EL (cell line): Measurements from ENCODE around the gene CHRNG.
"Not testable (repeated sequence)": the region's sequence is repeated elsewhere in the genome, so short reads cannot be mapped to it uniquely, and the experiment has no call there.

Experiments
- DNase-seq: peaks from one replicate; pipeline ENCODE4 v3.0.0-alpha.2; 2016

The CHRNG gene

GRCh38 chr2:232529806-232530547 is 9.5 kb upstream of the CHRNG start:
- no peak for DNase-seq

DNA sequence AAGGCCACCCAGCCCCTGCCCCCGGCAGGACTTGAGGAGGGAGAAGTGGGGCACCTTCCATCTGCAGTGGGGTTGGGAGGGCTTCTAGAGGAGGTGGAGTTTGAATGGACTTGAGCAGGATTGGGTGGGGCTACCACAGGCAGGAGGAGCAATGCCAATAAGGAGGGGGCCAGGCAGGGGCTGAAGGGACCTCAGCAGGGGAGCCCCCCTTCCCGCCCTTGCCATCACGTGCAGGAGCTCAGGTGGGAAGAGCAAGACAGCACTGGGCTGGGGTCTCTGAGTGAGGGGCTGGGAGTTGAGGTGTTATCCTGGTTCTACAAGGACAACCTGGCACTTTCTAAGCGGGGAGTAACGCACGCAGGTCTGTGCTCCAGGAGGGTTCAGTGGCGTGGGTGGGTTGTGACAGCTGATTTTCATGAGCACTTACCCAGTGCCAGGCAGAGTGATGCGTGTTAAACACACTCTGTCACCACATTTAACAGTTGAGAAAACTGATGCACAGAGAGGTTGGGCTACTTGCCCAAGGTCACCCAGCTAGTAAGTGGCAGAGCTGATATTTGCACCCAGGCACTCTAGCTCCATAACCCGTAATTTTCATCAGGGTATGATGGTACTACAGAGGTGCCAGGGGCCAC is 8.7 kb upstream of the CHRNG start:
- no peak for DNase-seq

- DNase-seq, result no peak
Observed at GRCh38 chr2:232532419-232532818, 7.1 kb upstream of the CHRNG start.

DNA sequence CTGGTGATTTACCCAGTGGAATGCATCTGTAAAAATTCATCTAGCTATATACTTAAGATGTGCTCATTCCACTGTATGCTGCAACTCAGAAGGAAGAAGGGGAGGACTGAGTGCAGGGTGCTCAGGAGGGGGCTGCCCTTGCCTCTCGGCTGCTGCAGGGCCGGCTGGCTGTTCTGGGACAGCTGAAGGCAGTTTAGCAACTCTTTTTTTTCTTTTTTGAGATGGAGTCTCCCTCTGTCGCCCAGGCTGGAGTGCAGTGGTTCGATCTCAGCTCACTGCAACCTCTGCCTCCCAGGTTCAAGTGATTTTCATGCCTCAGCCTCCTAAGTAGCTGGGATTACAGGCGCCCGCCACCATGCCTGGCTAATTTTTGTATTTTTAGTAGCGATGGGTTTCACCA is 6.7 kb upstream of the CHRNG start:
- not testable (repeated sequence) for DNase-seq

GRCh38 chr2:232533944-232534710 is 5.4 kb upstream of the CHRNG start:
- no peak for DNase-seq

DNA sequence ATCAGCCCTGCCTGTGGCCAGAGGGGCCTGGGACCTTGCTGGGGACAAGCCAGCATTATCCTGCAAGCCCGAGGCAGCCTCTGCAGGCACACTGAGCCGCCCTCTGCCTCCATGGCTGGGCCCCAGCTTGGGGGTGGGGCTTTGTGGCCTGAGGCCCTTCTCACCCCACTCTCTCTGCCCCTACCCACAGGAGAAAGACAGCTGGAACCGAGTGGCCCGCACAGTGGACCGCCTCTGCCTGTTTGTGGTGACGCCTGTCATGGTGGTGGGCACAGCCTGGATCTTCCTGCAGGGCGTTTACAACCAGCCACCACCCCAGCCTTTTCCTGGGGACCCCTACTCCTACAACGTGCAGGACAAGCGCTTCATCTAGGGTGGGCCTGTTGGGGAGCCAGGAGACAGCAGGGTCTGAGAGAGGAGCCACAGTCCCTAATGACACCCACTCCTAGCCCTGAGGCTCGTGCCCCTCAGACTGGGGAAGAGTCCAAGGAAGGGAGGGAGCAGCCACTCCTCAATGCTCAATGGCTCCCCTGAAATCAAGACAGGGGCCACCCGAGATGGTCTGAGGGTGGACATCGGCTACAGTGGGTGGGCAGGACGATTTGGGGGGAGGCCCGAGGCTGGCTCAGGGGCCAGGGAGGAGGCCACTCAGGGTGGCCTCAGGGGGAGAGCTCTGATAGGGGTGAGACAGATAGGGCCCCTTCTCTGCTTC is 4.4 kb upstream of the CHRNG start:
- DNase-seq, result no peak

GRCh38 chr2:232535761-232536530 is 3.5 kb upstream of the CHRNG start:
- DNase-seq, result no peak

- DNase-seq, result no peak
Observed at GRCh38 chr2:232537079-232537478, 2.4 kb upstream of the CHRNG start.

DNA sequence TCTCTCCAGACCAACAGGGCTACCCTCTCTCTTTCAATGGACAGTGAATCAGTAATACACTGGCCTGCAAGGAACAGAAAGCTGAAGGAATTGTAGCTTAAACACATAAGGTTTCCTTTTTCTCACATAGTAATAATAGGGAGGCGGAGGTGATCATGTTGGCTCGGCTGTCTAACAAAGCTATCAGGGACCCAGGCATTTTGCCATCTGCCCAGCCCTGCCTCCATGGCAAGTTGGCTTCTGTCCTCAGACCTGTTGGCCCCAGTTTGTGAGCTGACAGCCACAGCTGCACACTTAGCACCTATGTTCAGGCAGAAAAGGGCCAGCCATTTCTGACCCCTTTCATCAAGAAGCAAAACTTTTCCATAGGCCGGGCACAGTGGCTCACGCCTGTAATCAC is 2.0 kb upstream of the CHRNG start:
- no peak for DNase-seq

GRCh38 chr2:232538671-232539070 is 821 bp upstream of the CHRNG start:
- no peak for DNase-seq

GRCh38 chr2:232540441-232541041 is 1.0 kb downstream of the CHRNG start:
- DNase-seq, result no peak

DNA sequence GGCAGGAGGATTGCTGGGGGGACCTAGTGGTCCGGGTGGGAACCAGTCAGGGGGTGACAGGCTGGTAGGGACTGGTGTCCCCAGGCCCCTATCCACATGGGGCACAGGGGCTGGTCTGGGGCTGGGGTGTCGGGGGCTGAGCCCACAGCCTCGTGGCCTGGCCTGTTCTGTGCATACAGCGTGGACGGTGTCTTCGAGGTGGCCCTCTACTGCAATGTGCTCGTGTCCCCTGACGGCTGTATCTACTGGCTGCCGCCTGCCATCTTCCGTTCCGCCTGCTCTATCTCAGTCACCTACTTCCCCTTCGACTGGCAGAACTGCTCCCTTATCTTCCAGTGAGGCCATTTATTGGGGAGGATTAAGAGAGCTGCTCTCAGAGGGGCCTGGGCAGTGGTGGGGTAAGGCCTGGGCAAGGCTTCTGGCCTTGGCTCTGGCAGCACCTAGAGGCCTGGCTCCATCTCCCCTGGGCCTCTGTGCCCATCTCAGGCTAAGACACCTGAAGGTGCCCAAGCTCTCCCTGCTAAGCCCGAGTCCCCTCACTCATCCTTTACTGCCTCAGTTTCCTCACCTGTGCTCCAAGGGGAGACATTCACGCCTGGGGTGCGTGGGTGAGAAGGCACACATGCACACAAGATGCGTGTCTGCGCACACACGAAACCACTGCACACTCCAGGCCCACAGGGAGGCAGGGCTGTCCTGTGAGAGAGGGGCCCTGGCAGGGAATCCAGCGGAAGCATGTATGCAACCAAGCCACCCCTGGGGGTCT is 1.9 kb downstream of the CHRNG start:
- DNase-seq, result no peak

- DNase-seq, result no peak
Observed at GRCh38 chr2:232541961-232542714, 2.6 kb downstream of the CHRNG start.

DNA sequence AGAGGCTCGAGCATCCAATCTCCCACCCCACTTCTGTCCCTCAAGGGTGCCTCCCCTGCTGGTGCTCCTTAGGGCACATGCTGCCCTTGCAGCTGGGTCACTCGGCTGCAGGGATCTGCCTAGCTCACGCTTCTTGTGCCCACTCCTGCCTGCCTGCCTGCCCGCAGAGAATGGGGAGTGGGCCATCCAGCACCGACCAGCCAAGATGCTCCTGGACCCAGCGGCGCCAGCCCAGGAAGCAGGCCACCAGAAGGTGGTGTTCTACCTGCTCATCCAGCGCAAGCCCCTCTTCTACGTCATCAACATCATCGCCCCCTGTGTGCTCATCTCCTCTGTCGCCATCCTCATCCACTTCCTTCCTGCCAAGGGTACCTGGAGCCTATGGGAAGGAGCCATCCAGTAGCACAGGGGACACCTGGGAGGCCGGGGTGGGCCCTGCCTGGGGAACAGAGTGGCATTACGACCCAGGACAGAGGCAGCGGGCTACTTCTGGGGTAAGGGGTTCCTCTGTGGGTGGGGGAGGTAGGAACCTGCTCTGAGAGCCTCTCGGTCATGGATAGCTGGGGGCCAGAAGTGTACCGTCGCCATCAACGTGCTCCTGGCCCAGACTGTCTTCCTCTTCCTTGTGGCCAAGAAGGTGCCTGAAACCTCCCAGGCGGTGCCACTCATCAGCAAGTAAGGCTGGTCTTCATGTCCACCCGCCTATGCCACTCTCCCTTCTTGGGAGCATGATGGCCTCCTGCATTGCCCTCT is 3.4 kb downstream of the CHRNG start:
- no peak for DNase-seq

DNA sequence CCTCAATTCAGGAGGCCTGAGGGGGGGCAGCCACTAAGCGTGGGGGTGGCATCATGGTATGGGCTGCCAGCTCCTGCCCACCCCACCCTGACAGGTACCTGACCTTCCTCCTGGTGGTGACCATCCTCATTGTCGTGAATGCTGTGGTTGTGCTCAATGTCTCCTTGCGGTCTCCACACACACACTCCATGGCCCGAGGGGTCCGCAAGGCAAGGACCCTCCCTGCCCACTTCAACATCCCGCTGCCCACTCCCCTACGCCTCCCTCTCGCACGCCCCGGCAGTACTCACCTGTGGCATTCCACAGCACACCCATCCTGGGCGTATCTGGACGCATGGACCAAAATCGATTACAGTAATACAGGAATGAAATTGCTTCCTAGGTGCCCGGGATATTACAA is 4.0 kb downstream of the CHRNG start:
- no peak for DNase-seq

GRCh38 chr2:232543928-232544631 is 4.6 kb downstream of the CHRNG start:
- no peak for DNase-seq

DNA sequence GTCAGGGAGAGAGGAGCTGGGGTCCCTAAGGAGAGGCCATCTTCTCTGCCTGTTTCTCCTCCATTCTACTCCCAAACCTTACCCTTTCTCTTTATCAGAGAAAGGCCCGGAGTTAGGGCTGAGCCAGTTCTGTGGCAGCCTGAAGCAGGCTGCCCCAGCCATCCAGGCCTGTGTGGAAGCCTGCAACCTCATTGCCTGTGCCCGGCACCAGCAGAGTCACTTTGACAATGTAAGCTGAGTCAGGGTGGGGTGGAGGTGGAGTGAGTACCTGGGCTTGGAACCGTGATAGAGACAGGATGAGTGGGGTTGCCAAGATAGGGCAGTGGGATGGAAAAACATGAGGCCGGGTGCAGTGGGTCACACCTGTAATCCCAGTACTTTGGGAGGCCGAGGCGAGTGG is 5.2 kb downstream of the CHRNG start:
- DNase-seq, result no peak

GRCh38 chr2:232545511-232546375 is 6.3 kb downstream of the CHRNG start:
- no peak for DNase-seq
